ENCODE measurements around the gene ALOX12B.

GRCh38 chr17:8056976-8057625 is 30.4 kb downstream of the ALOX12B start:
- TF ChIP-seq POLR2AphosphoS5 (IDR thresholded peaks at IDR 0.05; ENCODE audit: low read depth, low read length) (no peak), POLR2A (IDR thresholded peaks at IDR 0.05; ENCODE audit: low read depth, low read length) (no peak), TAF1 (IDR thresholded peaks at IDR 0.05; ENCODE audit: borderline replicate concordance, low read depth, low read length) (no peak)
